Stimulated activated CD8-positive, alpha-beta memory T cell treated with anti-CD3 and anti-CD28 coated beads, Interleukin-7, amount 100 ng/mL, for 1 hour (primary cell): ENCODE results near the gene CLDN15.
"Not testable (repeated sequence)": the region's sequence is repeated elsewhere in the genome, so short reads cannot be mapped to it uniquely, and the experiment has no call there.

ENCODE experiments used
- DNase-seq, 2 donors: peaks; one replicate each; pipeline ENCODE4 v3.0.0-alpha.2; 2020; ENCODE audit warnings: low read depth in 2 of 2

The CLDN15 gene

GRCh38 chr7:101237206-101238067, at the start of gene CLDN15:
CLDN15 (minus strand) TSS chr7:101237802; CDS start chr7:101237581, 221 bp downstream.
- no peak for DNase-seq

GRCh38 chr7:101287032-101287431, 49.4 kb upstream of the CLDN15 start:
- DNase-seq, result no peak

- DNase-seq, result not testable (repeated sequence)
Observed at GRCh38 chr7:101285880-101286279, 48.3 kb upstream of the CLDN15 start.

- no peak for DNase-seq
Observed at GRCh38 chr7:101285171-101285570, 47.6 kb upstream of the CLDN15 start.

- not testable (repeated sequence) for DNase-seq
Observed at GRCh38 chr7:101280912-101281311, 43.3 kb upstream of the CLDN15 start.

GRCh38 chr7:101278461-101279292, 41.1 kb upstream of the CLDN15 start:
- DNase-seq, result no peak

- no peak for DNase-seq
Observed at GRCh38 chr7:101277155-101277554, 39.6 kb upstream of the CLDN15 start.

- no peak for DNase-seq
Observed at GRCh38 chr7:101273206-101273605, 35.6 kb upstream of the CLDN15 start.

- DNase-seq, result no peak
Observed at GRCh38 chr7:101271021-101271420, 33.4 kb upstream of the CLDN15 start.

- no peak for DNase-seq
Observed at GRCh38 chr7:101269664-101270063, 32.1 kb upstream of the CLDN15 start.

GRCh38 chr7:101265622-101266516, 28.3 kb upstream of the CLDN15 start:
- no peak for DNase-seq

GRCh38 chr7:101264102-101264706, 26.6 kb upstream of the CLDN15 start:
- not testable (repeated sequence) for DNase-seq

GRCh38 chr7:101258243-101258731, 20.7 kb upstream of the CLDN15 start:
- DNase-seq, result no peak

- no peak for DNase-seq
Observed at GRCh38 chr7:101255796-101256195, 18.2 kb upstream of the CLDN15 start.

GRCh38 chr7:101253199-101253598, 15.6 kb upstream of the CLDN15 start:
- not testable (repeated sequence) for DNase-seq

GRCh38 chr7:101251871-101252659, 14.5 kb upstream of the CLDN15 start:
- peak; percentile 96 to 98 for DNase-seq

GRCh38 chr7:101250324-101250723, 12.7 kb upstream of the CLDN15 start:
- DNase-seq, result no peak

GRCh38 chr7:101248276-101248675, 10.7 kb upstream of the CLDN15 start:
- no peak for DNase-seq

GRCh38 chr7:101245147-101245668, 7.6 kb upstream of the CLDN15 start:
- DNase-seq, result no peak
